GM18499 (cell line): ENCODE data around the gene NXPE4.

ENCODE experiments used
- ATAC-seq: cut with Tn5 transposase; IDR thresholded peaks from one replicate; pipeline ENCODE4 v1.9.1; 2021; ENCODE audit warnings: moderate number of reproducible peaks; ENCODE audit not compliant: insufficient read depth, unreplicated experiment

NXPE4 gene

GRCh38 chr11:114563077-114563476 is 32.5 kb downstream of the NXPE4 start:
- no peak for ATAC-seq

- ATAC-seq = no peak
Observed at GRCh38 chr11:114562166-114562916, 33.2 kb downstream of the NXPE4 start.

GRCh38 chr11:114559425-114560310 is 35.9 kb downstream of the NXPE4 start, which contains the start of gene NXPE1:
Gene NXPE1 (minus strand): TSS chr11:114559881. CDS start chr11:114551201, 8,680 bp downstream.
- no peak for ATAC-seq

GRCh38 chr11:114556135-114556534 is 39.5 kb downstream of the NXPE4 start:
- ATAC-seq = no peak

GRCh38 chr11:114553642-114554041 is 41.9 kb downstream of the NXPE4 start:
- no peak for ATAC-seq

GRCh38 chr11:114551060-114551459 is 44.5 kb downstream of the NXPE4 start:
- no peak for ATAC-seq

GRCh38 chr11:114525682-114526081 is 69.9 kb downstream of the NXPE4 start:
- ATAC-seq = no peak

GRCh38 chr11:114524122-114524521 is 71.5 kb downstream of the NXPE4 start:
- no peak for ATAC-seq

GRCh38 chr11:114522818-114523217 is 72.8 kb downstream of the NXPE4 start:
- ATAC-seq = no peak
